T-cell (primary cell): ENCODE data around the gene PTPRD. TPM values are rescaled to one million over a fixed set of nuclear protein-coding genes. Genes with fewer than 3 reads are reported as not detected.

Source experiments
- ATAC-seq, 4 experiments: fragments of 200-7000 bp in 3 of 4; fragments of 150-1000 bp in 1 of 4; cut with Tn5 transposase; replicated peaks in 1 of 4; 1 replicate in 3 of 4; 2 replicates in 1 of 4; pipeline ENCODE4 v1.10.0; 2021; ENCODE audit warnings: moderate library complexity in 3 of 4, mild to moderate bottlenecking in 2 of 4, moderate number of reproducible peaks in 1 of 4
- CTCF ChIA-PET, 2 donors: fragments of 300-600 bp; sonication (Branson Sonifier 250); formaldehyde crosslinking; loops; one replicate each; lab custom pipeline; 2022; ENCODE audit warnings: antibody characterized with exemption in 2 of 2; lab: Charles Lee
- POLR2A ChIA-PET, 2 donors: fragments of 300-600 bp; sonication (Branson Sonifier 250); formaldehyde crosslinking; loops; one replicate each; lab custom pipeline; 2022; ENCODE audit warnings: antibody characterized with exemption in 2 of 2; lab: Charles Lee
- DNase-seq, 35 experiments: peaks; one replicate each; pipeline versions ENCODE4 v3.0.0 to v3.0.0-alpha.2; 2013 to 2023
- H3K27ac ChIP-seq: one replicate; pipeline ENCODE4 v1.5.1; 2013; ENCODE audit warnings: low read length
- H3K27me3 ChIP-seq, 2 experiments: replicated peaks in 1 of 2; 1 replicate in 1 of 2; 2 replicates in 1 of 2; pipeline versions ENCODE4 v1.6.1 to v1.7.0; 2013; ENCODE audit warnings: low read length in 1 of 2, mixed read lengths in 1 of 2; ENCODE audit not compliant: control insufficient read depth in 2 of 2, insufficient read depth in 2 of 2; ENCODE audit errors: extremely low read depth in 1 of 2
- H3K36me3 ChIP-seq, 2 donors: 1 replicate in 1 of 2; 2 replicates in 1 of 2; pipeline versions ENCODE4 v1.6.1 to v1.7.0; 2013; ENCODE audit warnings: low read length in 1 of 2; ENCODE audit not compliant: control insufficient read depth in 2 of 2, insufficient read depth in 1 of 2; ENCODE audit errors: extremely low read depth in 1 of 2
- H3K4me1 ChIP-seq, 2 experiments: 1 replicate in 1 of 2; 2 replicates in 1 of 2; pipeline versions ENCODE4 v1.6.1 to v1.7.0; 2013; ENCODE audit warnings: low read length in 2 of 2, mixed read lengths in 1 of 2; ENCODE audit not compliant: insufficient read depth in 2 of 2, control insufficient read depth in 1 of 2; ENCODE audit errors: extremely low read depth in 1 of 2
- H3K4me3 ChIP-seq, 2 donors: 1 replicate in 1 of 2; 2 replicates in 1 of 2; pipeline versions ENCODE4 v1.5.1 to v1.7.0; 2013; ENCODE audit warnings: mild to moderate bottlenecking in 2 of 2, low read length in 1 of 2, moderate library complexity in 1 of 2; ENCODE audit not compliant: control insufficient read depth in 1 of 2; ENCODE audit errors: extremely low read depth in 1 of 2
- H3K9me3 ChIP-seq: 2 replicates; pipeline ENCODE4 v1.7.0; 2013
- H3K27ac Mint-ChIP-seq, 2 donors: one replicate each; pipeline ENCODE4 v1.8.0; 2020 to 2021; ENCODE audit warnings: mild to moderate bottlenecking in 2 of 2, mixed read lengths in 2 of 2
- H3K27me3 Mint-ChIP-seq, 2 donors: one replicate each; pipeline ENCODE4 v1.8.0; 2021 to 2022; ENCODE audit warnings: mixed read lengths in 2 of 2
- H3K36me3 Mint-ChIP-seq: one replicate; pipeline ENCODE4 v1.8.0; 2021; ENCODE audit warnings: mixed read lengths
- H3K4me1 Mint-ChIP-seq, 3 donors: one replicate each; pipeline ENCODE4 v1.8.0; 2020 to 2022; ENCODE audit warnings: mixed read lengths in 3 of 3, mild to moderate bottlenecking in 1 of 3
- H3K4me3 Mint-ChIP-seq, 3 donors: one replicate each; pipeline ENCODE4 v1.8.0; 2020 to 2022; ENCODE audit warnings: mild to moderate bottlenecking in 3 of 3, mixed read lengths in 3 of 3, moderate library complexity in 3 of 3
- H3K9me3 Mint-ChIP-seq, 3 donors: one replicate each; pipeline ENCODE4 v1.8.0; 2020 to 2022; ENCODE audit warnings: mixed read lengths in 3 of 3
- whole genome bisulfite sequencing: methylation state at CpG from one replicate; pipeline ENCODE4 v1.1.5; 2013; ENCODE audit warnings: missing lambda C conversion rate; ENCODE audit not compliant: insufficient coverage; 5-methylcytosine and 5-hydroxymethylcytosine counted together
- total RNA-seq, 35 experiments: library from RNA in 6 of 35; stranded (reverse) in 6 of 35; fragments of 120-200 nt in 1 of 35; gene quantifications; one replicate each; pipeline versions ENCODE4 v1.2.1 to v1.2.4 and lab custom pipeline; 2013 to 2026

Gene PTPRD
- total RNA-seq, 5 donors from 2014 or later (not counting 1 experiment from before 2014, with no cell fraction given) = 0.13 to 0.61 (median 0.38) TPM; not detected in 2

DNA sequence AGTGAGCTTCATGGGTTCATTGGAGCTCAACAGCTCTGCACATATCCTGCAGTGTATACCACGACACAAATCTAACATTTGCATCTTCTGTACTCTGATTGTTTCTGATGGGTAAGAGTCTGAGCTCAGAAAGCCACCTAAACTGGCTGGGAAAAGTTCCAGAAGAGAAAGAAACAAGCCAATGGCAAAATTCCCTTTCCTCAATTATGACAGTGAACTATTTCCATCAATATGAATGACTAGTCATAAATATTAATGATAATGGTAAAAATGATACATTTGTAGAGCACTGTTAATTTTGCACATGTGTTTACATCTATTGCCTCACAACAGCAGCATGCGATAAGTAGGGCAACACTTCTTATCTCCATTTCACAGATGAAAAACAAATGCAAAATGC is 1711.7 kb downstream of the PTPRD start:
- Mint-ChIP-seq H3K27me3 (no peaks in the 10 kb centered on the region), H3K36me3 (no peaks in the 10 kb centered on the region), H3K4me3 (no peak overlapping the region), H3K4me1 (no peaks in the 10 kb centered on the region), H3K27ac (no peak overlapping the region), H3K9me3 (no peaks in the 10 kb centered on the region)
- no peak for ATAC-seq
- Histone ChIP-seq H3K27me3 (no peaks in the 10 kb centered on the region), H3K4me3 (no peak overlapping the region), H3K9me3 (no peaks in the 10 kb centered on the region), H3K36me3 (no peaks in the 10 kb centered on the region), H3K27ac (no peak overlapping the region), H3K4me1 (no peaks in the 10 kb centered on the region)
- ChIA-PET CTCF (no interaction called here), POLR2A (no interaction called here)
- WGBS = 100% methylated on average over 1 of the region's 2 CpGs
- DNase-seq = no peak

DNA sequence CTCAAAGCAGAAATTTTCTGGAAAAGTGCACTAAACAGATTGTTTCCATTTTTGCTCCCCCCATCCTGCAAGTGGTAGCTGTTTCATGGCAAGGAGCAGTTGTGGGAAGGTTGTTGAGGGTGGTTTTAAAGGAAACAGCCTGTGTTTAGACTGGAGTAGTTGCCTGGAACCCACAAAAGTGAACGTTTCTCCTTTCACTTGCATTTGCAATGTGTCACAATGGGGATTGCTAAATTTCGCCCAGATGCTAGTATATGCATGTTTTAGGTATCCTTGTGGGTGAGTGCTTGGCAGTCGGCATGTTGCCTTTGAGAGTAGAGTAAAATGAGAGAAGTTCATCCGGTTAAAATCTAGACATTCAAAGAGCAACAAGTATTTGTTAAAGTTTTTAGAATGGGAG is 1713.3 kb downstream of the PTPRD start:
- no peak for ATAC-seq
- Histone ChIP-seq H3K36me3 (no peaks in the 10 kb centered on the region), H3K4me3 (no peak overlapping the region), H3K27me3 (no peaks in the 10 kb centered on the region), H3K4me1 (no peaks in the 10 kb centered on the region), H3K9me3 (no peaks in the 10 kb centered on the region), H3K27ac (no peak overlapping the region)
- no CpG with 5 or more reads among the region's 4 CpGs for WGBS
- POLR2A ChIA-PET = no interaction called here
- no peaks in the 10 kb centered on the region for H3K36me3 Mint-ChIP-seq
- no peak for DNase-seq
- no peak overlapping the region for H3K4me3 Mint-ChIP-seq
- peaks cover 0 to 5% (median 3%) of the 10 kb centered on the region in 3 donors for H3K4me1 Mint-ChIP-seq
- H3K27me3 Mint-ChIP-seq = no peaks in the 10 kb centered on the region
- no peaks in the 10 kb centered on the region for H3K9me3 Mint-ChIP-seq
- no peak overlapping the region for H3K27ac Mint-ChIP-seq
- CTCF ChIA-PET = no interaction called here

DNA sequence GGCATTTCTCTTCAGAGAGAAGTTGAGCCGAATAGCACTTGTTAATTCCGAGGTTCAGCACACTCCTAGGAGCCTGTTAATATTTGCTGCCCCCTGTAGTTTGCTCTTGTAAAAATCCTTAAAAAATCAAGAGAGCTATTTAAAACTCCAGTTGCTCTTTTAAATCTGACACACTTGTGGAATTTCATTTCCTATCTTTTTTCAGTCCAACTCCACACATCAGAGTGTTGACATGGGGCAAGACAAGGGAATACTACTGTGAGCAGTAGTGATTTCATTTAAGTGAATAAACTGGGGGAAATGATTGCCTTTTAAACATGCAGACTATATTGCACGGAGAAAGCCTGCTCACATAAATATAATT is 1717.0 kb downstream of the PTPRD start:
- Mint-ChIP-seq H3K9me3 (no peaks in the 10 kb centered on the region), H3K4me1 (peaks cover 0 to 5% (median 3%) of the 10 kb centered on the region in 3 donors), H3K27me3 (no peaks in the 10 kb centered on the region), H3K27ac (no peak overlapping the region), H3K36me3 (no peaks in the 10 kb centered on the region), H3K4me3 (no peak overlapping the region)
- POLR2A ChIA-PET = no interaction called here
- H3K4me3 ChIP-seq = no peak overlapping the region
- 10% methylated on average over 2 of the region's 3 CpGs for WGBS
- H3K36me3 ChIP-seq = no peaks in the 10 kb centered on the region
- no peaks in the 10 kb centered on the region for H3K4me1 ChIP-seq
- CTCF ChIA-PET = interaction anchor here in 1 of 2 donors (0.6 to 1.4 kb wide), 5 partner anchors 12 to 1655 kb away, joined by 3 to 5 read pairs (median 3); no protein-coding TSS in a partner anchor
- H3K9me3 ChIP-seq = no peaks in the 10 kb centered on the region
- ATAC-seq (no peak), DNase-seq (peak in 1 of 35 experiments; percentile 17)
- no peaks in the 10 kb centered on the region for H3K27me3 ChIP-seq
- H3K27ac ChIP-seq = no peak overlapping the region

DNA sequence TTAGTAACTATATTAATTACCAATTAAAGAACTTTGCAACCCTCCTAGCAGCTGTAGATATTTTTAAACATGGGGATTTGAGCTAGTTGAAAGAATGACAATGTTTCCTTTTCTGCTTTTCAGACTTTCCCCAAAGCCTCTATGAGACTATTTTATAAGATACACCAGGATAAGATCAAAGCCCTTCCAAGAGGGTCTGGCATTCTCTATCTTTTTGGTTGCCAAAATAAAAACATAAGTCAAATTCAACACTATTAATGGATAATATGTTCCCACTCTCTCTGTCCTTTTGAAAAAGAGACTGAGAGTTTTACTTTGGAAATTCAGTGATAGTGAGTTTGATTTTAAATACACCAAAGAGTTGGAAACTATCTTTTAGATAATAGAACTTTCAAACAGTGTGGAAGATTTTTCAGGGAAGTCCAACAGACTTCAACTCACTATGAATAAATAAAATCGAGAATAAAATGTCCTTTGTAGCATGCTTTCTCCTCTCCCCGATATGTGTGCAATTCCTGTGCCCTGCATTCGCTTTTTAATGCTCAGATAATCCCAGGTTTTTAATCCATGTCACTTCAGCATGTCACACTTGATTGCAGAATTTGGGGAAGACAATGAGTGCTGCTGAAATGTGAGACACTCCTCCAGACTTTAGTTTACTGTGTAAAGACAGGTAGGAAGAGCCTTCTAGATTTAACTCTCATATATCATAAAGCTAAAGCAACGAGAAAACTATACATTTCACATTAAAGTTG is 1717.5 kb downstream of the PTPRD start:
- Mint-ChIP-seq H3K36me3 (no peaks in the 10 kb centered on the region), H3K9me3 (no peaks in the 10 kb centered on the region), H3K4me3 (no peak overlapping the region), H3K27me3 (no peaks in the 10 kb centered on the region), H3K4me1 (peaks cover 0 to 5% (median 3%) of the 10 kb centered on the region in 3 donors), H3K27ac (no peak overlapping the region)
- Histone ChIP-seq H3K27ac (no peak overlapping the region), H3K27me3 (no peaks in the 10 kb centered on the region), H3K4me3 (no peak overlapping the region), H3K4me1 (no peaks in the 10 kb centered on the region), H3K9me3 (no peaks in the 10 kb centered on the region), H3K36me3 (no peaks in the 10 kb centered on the region)
- no CpG with 5 or more reads among the region's 4 CpGs for WGBS
- DNase-seq (no peak), ATAC-seq (no peak)
- CTCF ChIA-PET = interaction anchor here in 1 of 2 donors (0.6 to 1.4 kb wide), 4 partner anchors 13 to 1655 kb away, joined by 3 to 5 read pairs (median 4); no protein-coding TSS in a partner anchor
- POLR2A ChIA-PET = interaction anchor here in 1 of 2 donors (0.6 kb wide), 1 partner anchor 23 kb away, joined by 3 read pairs; no protein-coding TSS in a partner anchor

DNA sequence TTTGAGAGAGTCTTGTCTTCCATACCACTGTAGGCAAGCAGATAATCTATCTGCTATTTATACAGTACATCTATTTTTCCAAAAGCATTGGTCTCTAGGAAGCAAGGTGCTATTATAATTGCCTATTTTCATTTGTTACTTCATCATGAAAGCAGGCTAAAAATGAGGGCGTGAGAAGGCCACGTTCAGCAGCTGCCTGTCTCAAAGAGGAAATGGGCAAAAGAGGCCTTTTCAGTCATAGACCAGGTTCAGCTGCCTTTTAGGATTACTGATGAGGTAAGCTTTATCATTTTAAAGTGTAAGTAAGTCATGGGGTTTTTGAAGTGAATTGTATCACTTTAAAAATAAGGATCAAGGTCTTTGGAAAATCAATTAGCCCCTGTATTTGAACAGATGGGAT is 1722.1 kb downstream of the PTPRD start:
- no peaks in the 10 kb centered on the region for H3K36me3 Mint-ChIP-seq
- Histone ChIP-seq H3K9me3 (no peaks in the 10 kb centered on the region), H3K4me3 (no peak overlapping the region), H3K27ac (no peak overlapping the region), H3K27me3 (no peaks in the 10 kb centered on the region), H3K4me1 (no peaks in the 10 kb centered on the region), H3K36me3 (no peaks in the 10 kb centered on the region)
- no peak overlapping the region for H3K4me3 Mint-ChIP-seq
- ATAC-seq (no peak), DNase-seq (no peak)
- ChIA-PET POLR2A (no interaction called here), CTCF (no interaction called here)
- no peaks in the 10 kb centered on the region for H3K9me3 Mint-ChIP-seq
- H3K4me1 Mint-ChIP-seq = peaks cover 0 to 5% (median 3%) of the 10 kb centered on the region in 3 donors
- no peak overlapping the region for H3K27ac Mint-ChIP-seq
- no peaks in the 10 kb centered on the region for H3K27me3 Mint-ChIP-seq
- WGBS = 25% methylated on average over 2 of the region's 2 CpGs

DNA sequence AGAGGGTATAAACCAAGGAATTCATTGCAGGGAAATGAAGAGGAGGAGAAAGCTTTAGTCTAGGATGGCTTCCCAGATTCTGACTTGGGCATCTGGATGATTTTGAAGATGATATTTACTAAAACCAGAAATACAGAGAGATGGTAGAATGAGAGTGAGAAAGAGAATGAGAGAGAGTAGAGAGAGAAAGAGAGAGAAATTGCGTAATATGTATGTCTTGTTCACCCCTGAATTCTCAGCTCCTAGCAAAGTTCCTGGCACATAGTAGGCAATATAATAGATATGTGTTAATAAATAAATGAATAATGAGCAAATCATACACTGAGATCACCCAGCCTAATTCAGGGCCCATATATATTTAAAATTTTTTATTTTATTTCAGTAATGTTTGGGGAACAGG is 1723.7 kb downstream of the PTPRD start:
- CTCF ChIA-PET = no interaction called here
- WGBS = no CpG with 5 or more reads among the region's 1 CpG
- no peaks in the 10 kb centered on the region for H3K4me1 ChIP-seq
- H3K4me1 Mint-ChIP-seq = no peaks in the 10 kb centered on the region
- no peak overlapping the region for H3K4me3 ChIP-seq
- DNase-seq (no peak), ATAC-seq (no peak)
- H3K4me3 Mint-ChIP-seq = no peak overlapping the region
- no peaks in the 10 kb centered on the region for H3K27me3 Mint-ChIP-seq
- H3K27ac Mint-ChIP-seq = no peak overlapping the region
- no peak overlapping the region for H3K27ac ChIP-seq
- POLR2A ChIA-PET = no interaction called here
- H3K36me3 ChIP-seq = no peaks in the 10 kb centered on the region
- no peaks in the 10 kb centered on the region for H3K36me3 Mint-ChIP-seq
- no peaks in the 10 kb centered on the region for H3K9me3 Mint-ChIP-seq
- H3K9me3 ChIP-seq = no peaks in the 10 kb centered on the region
- no peaks in the 10 kb centered on the region for H3K27me3 ChIP-seq
